GM19463 (cell line): ENCODE results near the gene LITAF.
"Not testable (repeated sequence)": the region's sequence is repeated elsewhere in the genome, so short reads cannot be mapped to it uniquely, and the experiment has no call there.

Experiments used
- ATAC-seq: cut with Tn5 transposase; IDR thresholded peaks from one replicate; pipeline ENCODE4 v1.9.1; 2021; ENCODE audit warnings: mild to moderate bottlenecking, moderate library complexity; ENCODE audit not compliant: unreplicated experiment

Gene LITAF

DNA sequence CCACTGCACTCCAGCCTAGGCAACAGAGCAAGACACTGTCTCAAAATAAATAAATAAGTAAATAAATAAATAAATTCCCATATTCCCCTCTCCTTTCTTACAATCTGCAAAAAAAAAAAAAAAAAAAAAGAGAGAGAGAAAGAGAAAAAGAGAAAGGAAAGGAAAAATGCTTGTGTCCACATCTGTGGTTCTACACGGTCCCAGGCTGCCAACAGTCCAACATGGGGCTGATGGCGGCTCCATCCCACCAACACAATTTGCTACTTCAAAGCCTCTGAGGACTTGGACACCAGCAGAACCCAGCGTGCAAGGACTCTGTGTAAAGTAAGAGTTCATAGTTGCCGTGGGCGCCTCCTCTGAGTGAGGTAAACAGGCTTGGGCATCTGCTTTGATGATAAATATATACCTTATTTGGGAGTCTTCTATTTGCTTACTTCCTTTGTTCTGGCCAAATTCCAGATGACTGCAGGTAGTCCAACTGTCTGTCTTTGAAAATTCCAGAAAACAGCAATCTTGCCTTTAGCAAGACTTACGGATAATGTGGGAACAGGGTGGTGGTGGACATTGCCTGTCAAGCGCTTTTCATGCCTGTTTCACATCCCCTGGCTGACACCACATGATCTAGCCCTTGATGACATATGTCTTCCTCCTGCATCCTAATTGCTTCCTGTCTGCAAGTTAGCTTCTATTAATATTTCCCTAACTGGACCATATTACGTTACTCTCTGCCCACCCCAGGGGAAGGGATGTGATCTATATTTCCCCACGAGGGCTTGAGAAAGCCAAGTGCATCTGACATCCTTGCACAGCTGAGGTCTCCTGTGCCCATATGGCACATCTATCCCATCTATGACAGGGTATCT, 10.1 kb downstream of the LITAF start:
- ATAC-seq = peak; percentile 66

DNA sequence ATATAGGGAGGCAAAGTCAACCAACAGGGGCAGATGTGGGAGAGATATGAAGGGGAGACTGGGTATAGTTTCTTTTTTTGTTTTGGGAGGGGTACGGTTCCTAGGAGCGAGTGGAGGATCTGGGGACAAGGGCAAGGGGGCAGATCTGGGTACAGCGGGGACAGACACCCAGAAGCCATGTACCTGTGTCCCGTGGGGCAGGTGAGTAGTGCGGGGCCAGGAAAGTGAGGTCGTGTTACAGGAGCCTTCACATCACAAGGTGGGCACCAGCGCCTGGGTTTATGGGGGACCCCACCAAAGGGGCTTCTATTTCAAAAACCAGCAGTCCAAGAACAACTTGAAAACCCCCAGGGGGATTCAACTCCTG, 11.5 kb downstream of the LITAF start:
- no peak for ATAC-seq

DNA sequence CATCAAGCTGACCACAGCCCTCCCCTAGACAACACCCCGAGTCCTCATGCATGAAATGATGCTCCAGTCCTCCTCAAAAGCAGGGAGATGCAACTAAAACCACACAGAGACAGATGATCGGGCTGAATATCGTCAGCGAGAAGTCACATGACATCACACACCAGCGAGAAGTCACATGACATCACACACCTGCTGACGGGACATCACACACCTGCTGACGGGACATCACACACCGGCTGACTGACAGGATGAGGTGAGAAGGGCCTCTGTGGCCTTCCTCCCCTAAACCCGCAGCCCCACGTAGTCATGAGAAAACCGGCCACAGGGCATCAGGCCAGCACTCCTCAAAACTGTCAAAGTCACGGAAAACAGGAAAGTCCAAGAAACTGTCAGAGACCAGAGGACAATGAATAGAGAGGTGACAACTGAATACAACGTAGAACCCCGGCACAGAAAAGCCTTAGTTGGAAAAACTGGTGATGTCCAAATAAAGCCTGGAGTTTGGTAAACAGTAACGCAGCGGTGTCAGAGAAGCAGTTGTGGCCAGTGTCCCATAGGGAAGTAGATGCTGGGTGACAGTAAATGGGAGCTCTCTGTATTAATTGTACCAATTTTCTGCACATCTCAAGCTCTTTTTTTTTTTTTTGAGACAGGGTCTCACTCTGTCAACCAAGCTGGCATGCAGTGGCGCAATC, 14.3 kb downstream of the LITAF start:
- no peak for ATAC-seq

DNA sequence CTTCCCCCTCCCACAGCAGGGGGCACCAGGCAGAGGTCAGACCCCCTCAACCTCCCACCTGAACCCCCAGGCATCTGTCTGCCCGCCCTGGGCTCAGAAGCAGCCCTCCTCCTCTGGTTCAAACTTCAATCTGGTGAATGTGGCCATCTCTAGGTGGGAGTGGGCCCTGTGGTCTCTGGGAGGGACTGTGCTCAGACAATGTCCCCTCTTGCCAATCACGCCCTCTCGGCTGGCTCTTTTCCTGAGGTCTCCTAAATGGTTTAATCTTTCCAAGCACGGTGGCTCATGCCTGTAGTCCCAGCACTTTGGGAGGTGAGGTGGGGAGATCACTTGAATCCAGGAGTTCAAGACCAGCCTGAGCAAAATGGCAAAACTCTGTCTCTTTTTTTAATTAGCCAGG, 15.2 kb downstream of the LITAF start:
- ATAC-seq = no peak

DNA sequence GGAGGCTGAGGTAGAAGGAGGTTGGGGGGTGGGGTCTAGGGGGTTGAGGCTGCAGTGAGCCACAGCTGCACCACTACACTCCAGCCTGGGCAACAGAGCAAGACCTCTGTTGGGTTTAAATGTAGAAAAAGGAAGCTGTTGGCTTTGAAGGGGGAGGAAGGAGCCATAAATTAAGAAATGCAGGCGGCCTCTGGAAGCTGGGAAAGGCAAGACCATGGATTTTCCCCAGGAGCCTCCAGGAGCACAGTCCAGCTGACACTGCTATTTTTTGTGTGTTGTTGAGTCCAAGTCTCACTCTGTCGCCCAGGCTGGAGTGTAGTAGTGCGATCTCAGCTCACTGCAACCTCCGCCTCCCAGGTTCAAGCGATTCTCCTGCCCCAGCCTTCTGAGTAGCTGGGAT, 15.9 kb downstream of the LITAF start:
- ATAC-seq = no peak

DNA sequence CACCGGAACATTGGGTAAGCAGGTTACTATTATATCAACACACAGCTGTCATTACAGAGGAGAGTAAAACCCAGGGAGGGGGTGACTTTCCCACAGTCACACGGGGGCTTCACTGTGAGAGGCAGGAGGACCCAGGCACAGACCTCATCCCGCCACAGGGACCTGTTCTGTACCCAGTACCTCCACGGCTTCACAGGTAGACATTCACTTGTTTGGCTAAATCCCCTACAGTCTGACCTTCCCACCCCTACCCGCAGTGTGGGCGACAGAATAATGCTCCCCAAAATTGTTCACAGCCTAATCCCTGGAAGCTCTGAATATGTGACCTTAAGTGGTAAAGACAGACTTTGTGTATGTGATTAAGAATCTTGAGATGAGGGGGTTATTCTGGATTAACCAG, 16.5 kb downstream of the LITAF start:
- ATAC-seq = no peak

DNA sequence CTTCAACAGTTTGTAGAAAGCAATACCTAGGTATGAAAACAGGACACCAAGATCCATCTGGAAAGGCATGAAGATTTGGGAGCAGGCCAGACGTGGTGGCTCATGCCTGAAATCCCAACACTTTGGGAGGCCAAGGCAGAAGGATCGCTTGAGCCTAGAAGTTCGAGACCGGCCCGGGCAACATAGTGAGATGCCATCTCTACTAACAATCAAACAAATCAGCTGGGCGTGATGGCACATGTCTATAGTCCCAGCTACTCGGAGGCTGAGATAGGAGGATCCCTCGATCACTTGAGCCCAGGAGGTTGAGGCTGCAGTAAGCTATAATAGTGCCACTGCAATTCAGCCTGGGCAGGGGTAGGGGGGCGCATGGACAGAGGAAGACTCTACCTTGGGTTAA, 20.3 kb downstream of the LITAF start:
- ATAC-seq = no peak

DNA sequence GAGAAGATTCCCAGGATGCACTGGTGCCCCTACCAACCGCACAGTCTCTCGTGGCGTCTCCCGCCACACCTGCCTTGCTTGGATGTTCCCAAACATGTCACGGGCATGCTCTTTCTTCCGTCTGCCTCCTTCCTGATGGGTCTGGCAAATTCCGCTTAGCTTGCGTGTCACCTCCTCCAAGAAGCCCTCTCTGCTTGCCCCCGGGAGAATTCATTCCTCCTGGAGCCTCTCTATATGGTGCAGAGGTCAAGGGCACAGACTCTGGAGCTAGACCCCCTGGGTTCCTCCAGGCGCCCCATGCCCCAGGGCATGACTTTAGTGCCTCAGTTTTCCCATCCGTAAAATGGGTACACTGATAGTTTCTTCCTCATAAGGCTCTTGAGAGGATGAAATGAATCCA, 21.1 kb downstream of the LITAF start:
- no peak for ATAC-seq

DNA sequence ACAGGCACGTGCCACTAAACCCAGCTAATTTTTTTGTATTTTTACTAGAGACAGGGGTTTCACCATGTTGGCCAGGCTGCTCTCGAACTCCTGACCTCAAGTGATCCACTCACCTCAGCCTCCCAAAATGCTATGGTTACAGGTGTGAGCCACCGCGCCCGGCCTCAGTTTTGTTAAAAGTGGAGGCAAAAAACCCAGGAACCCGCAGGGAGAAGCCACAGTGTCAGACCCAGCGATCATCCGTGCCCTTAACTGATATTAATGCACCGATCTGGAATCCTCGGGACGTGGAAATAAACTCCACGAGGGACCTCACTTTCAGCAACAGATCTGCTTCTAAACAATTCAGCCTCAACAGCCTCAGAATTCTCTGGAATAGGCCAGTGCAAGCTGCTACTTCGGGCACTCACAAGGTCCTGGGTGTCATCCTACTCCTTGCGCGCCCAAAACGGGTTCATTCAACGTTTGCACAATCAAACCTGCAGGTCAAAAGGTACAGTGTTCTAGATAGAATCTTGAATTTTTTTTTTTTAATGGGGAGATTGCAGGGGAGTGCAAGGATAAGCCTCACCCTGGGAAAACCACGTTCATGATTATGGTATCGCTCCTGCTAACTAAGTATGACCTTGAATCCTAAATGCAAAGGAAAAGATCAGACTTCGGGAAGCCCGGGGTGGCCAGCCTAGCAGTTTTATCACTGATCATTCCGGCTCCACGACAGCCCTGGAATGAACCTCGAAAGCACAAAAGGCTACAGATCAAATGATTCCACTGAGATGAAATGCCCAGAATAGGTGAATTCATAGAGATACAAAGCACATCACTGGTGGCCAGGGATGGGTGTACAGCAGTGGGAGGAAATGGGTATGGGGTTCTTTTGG, 22.4 kb downstream of the LITAF start:
- no peak for ATAC-seq

DNA sequence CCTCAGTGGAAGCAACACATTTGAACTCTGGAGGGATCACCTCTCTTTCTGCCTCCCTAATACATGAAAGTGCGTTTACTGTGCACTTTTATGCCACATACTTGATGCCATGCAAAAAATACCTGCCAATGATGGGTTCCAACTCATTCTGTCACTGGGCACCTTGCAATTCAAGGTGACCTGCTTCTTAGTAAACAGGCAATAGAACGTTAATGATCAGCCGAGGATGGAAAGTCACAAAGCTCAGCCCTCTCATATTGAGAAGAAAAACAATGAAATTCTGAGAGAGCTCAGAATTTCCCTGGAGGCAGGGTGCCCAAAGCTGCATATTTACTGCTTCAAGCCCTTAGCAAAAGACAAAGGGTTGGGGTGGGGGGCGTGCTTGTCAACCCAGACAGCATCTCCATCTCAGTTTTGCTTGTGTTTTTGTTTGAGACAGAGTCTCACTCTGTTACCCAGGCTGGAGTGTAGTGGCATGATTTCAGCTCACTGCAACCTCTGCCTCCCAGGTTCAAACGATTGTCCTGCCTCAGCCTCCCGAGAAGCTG, 23.2 kb downstream of the LITAF start:
- ATAC-seq = peak; percentile 50

DNA sequence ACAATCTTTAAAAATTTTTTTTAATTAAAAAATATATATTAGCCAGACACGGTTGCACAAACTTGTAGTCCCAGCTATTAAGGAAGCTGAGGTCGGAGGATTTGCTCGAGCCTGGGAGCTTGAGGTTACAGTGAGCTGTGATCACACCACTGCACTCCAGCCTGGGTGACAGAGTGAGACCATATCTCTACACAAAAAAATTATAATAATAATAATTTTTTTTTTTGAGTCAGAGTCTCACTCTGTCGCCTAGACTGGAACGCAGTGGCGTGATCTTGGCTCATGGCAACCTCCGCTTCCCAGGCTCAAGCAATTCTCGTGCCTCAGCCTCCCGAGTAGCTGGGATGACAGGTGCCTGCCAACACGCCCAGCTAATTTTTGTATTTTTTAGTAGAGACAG, 23.8 kb downstream of the LITAF start:
- no peak for ATAC-seq

DNA sequence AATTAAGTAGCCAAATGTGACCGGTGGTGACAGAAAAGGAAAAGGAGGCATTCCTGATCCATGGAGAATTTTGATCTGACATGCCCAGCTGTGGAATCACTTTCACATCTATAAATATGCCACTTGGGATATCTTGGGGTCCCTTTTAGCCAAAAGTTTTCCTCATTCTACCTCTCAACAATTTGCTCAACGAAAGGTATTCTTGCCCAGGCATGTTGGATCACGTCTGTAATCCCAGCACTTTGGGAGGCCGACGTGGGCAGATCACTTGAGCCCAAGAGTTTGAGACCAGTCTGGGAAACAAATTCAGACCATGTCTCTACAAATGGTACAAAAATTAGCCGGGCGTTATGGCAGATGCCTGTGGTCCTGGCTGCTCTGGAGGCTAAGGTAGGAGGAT, 24.3 kb downstream of the LITAF start:
- no peak for ATAC-seq

DNA sequence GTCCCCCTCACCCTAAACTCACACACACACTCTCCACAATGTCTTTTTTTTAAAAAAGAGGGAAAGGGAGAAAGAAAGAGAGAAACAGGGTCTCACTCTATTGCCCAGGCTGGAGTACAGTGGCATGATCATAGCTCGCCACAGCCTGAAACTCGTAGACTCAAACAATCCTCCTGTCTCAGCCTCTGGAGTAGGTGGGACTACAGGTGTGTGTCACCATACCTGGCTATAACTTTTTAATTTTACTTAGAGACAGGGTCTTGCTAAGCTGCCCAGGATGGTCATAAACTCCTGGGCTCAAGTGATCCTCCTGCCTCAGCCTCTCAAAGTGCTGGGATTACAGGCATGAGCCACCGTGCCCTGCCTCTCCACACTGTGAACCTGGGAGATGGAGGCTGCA, 24.9 kb downstream of the LITAF start:
- no peak for ATAC-seq

DNA sequence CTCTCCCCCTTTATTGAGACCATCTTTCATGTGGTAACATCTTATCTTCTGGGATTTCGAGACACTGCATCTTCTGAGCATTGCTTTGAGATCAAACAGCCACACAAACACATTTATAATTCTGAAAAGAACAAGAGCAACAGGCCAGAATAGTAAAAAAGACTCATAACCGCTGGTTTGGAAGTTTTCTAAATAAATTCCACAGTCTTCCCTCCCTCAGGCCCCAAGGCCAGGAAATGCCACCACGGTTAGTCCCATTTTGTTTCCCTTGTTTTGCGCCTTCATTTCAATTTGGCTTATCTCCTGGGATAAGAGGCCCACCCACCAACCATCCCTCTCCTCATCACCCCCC, 25.3 kb downstream of the LITAF start:
- no peak for ATAC-seq

DNA sequence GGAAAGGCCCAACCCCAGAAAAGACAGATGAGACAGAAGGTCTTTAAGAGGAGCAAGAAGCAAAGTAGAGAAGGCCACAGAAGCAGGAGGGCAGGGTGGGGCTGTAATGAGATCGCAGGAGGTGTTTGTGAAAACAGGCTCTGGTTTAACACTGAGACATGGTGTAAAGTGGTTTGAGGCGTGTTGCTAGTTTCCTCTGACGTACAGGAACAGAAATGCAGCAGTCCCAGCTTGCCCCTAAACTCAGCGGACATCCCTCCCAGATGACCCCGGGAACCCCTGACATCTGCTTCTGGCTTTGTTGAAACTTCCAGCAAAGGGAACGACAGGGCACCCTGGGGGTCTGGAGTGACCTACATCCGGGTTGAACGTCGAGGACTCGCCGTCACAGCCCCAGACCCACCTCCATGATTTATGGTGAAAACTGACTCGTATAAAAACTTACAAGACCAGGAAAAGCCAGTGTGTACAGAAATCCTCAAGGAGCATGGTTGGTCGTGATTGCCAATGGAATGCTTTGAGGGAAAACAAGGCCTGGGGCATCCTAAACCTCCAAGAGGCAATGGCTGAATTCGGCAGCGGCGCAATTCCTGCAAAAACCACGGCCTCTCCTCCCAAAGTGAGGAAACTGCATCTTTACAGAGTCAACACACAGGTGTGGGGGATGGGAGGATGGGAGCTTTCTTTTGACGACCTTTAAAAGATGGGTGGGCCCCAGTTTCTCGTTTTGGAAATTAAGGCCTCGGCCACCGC, 25.8 kb downstream of the LITAF start:
- ATAC-seq = no peak

DNA sequence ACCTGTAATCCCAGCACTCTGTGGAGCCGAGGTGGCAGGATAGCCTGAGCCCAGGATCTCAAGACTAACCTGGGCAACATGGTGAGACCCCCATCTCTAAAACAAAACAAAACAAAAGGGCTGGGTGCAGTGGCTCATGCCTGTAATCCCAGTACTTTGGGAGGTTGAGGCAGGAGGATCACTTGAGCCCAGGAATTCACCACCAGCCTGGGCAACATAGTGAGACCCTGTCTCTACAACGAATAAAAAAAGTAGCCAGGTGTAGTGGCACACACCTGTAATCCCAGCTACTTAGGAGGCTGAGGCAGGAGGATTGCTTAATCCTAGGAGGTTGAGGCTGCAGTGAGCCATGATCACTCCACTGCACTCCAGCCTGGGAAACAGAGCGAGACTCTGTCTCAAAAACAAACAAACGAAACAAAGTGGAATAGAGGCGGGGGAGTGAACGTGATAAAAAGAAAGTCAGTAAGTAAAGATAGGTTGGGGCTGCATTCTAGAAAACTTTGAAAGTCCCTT, 28.4 kb downstream of the LITAF start:
- ATAC-seq = not testable (repeated sequence)

DNA sequence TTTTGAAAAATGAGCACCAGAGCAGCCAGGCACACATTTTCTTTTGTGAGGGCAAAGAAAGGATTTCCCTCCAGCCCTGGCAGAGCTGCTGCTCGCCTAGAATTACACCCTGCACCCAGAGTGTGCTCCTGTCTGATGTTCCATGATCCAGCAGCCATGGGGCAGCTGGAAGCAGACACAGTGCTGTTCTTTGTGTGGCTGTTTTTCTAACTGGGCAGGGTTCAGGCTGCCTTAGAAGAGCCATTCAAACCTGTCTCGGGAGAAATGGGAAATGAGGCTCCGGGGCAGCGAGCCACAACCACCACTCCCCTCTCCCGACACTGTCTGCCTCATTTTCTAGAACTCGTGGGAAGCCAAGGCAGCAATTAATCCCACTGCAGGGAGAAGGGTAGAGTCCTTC, 28.9 kb downstream of the LITAF start:
- no peak for ATAC-seq

DNA sequence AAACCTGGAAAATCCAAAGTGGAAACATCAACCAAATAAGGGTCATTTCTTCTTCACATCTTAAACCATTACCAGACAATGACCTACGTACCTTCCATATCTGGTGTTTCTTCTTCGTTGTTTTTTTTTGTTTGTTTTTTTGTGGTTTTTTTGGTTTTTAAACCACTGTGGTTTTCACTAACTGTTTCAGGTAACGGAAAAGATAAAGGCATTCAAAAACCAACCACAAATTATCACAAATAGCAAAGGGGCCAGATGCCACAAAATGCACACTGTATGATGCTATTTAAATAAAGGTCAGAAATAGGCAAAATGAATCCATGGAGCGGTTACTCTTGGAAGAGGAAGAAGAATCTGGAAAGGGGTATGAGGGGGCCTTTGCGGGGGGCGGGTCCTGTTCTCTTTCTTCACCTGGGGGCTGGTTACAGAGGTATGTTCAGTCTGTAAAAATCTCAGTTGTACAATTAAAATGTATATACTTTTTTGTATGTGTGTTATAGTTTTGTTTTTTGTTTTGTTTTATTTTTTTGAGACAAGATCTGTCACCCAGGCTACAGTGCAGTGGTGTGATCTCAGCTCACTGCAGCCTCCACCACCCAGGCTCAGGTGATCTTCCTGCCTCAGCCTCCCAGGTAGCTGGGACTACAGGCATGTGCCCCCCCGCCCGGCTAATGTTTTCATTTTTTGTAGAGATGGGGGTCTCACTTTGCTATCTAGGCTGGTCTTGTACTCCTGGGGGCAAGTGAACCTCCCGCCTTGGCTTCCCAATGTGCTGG, 29.6 kb downstream of the LITAF start:
- ATAC-seq = no peak

DNA sequence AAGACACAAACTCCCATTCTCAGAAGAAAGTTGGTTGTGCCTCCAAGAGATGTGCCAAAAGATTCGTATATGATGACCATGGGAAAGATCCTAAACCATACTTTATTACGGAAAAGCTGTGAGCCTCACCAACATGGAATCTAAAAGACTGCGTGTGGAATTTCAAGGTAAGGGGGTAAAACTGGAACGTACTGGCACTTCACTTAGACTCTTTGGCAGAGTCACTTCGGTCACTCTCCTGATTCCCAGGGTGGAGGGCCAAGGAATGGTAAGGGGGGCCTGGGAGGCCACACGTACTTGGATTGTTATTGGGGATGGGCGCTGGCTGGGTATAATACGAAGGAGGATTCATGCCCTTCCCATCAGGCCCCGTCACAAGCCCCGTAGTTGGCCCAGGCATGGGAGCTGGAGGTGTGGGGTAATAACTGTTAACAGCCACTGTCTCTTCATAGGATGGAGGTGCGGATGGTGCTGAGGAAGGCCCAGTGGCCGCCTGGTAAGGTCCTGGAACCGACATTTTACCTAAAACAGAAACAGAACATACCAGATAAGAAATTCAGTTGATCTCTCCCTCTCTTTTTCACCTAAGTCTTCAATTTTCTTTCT, 30.4 kb downstream of the LITAF start:
- no peak for ATAC-seq
